SU-DHL-6 (cell line): ENCODE measurements around the gene PPFIA4.

Experiments
- H2AFZ ChIP-seq: fragments of 200-600 bp; sonication (generic); 2 replicates; pipeline ENCODE4 v1.6.1; 2014; ENCODE audit warnings: low read depth, mild to moderate bottlenecking, moderate library complexity, mixed read lengths, antibody characterized with exemption, low read length; ENCODE audit not compliant: severe bottlenecking
- H3F3A ChIP-seq: fragments of 200-600 bp; shearing (Covaris generic); 2 replicates; pipeline ENCODE4 v1.6.0; 2016; ENCODE audit warnings: antibody characterized with exemption, mild to moderate bottlenecking; ENCODE audit not compliant: insufficient read depth
- H3K27ac ChIP-seq: fragments of 200-600 bp; sonication (generic); 2 replicates; pipeline ENCODE4 v1.5.1; 2016; ENCODE audit warnings: low read depth, mild to moderate bottlenecking, low read length, moderate library complexity, mixed read lengths
- H3K27me3 ChIP-seq: fragments of 200-600 bp; sonication (generic), shearing (Covaris generic); 2 replicates; pipeline ENCODE4 v1.6.0; 2014; ENCODE audit warnings: mild to moderate bottlenecking, low read length
- H3K36me3 ChIP-seq: fragments of 200-600 bp; sonication (generic); 2 replicates; pipeline ENCODE4 v1.6.1; 2014; ENCODE audit warnings: mild to moderate bottlenecking, low read length, mixed read lengths
- H3K4me2 ChIP-seq: fragments of 300-600, 200-600 bp; shearing (Covaris generic), sonication (generic); 2 replicates; pipeline ENCODE4 v1.6.0; 2014; ENCODE audit warnings: low read length, low read depth, mild to moderate bottlenecking; ENCODE audit not compliant: poor library complexity, severe bottlenecking
- H3K4me3 ChIP-seq: fragments of 200-600 bp; sonication (generic); 2 replicates; pipeline ENCODE4 v1.5.1; 2014; ENCODE audit warnings: antibody characterized with exemption, low read length, mild to moderate bottlenecking, mixed read lengths; ENCODE audit not compliant: insufficient read depth, poor library complexity, severe bottlenecking
- H3K79me2 ChIP-seq: fragments of 200-600 bp; sonication (generic); 2 replicates; pipeline ENCODE4 v1.6.1; 2014; ENCODE audit warnings: mild to moderate bottlenecking, low read length, moderate library complexity; ENCODE audit not compliant: insufficient read depth
- H3K9ac ChIP-seq: fragments of 200-600 bp; sonication (generic); 2 replicates; pipeline ENCODE4 v1.7.0; 2014; ENCODE audit warnings: mild to moderate bottlenecking, low read length
- H3K9me2 ChIP-seq: fragments of 200-600 bp; sonication (generic); replicated peaks from 2 replicates; pipeline ENCODE4 v1.6.1; 2014; ENCODE audit warnings: low read length; ENCODE audit not compliant: insufficient read depth
- H3K9me3 ChIP-seq: fragments of 200-600 bp; sonication (generic); 2 replicates; pipeline ENCODE4 v1.6.1; 2014; ENCODE audit warnings: low read length, mixed read lengths; ENCODE audit not compliant: insufficient read depth
- H4K20me1 ChIP-seq: fragments of 200-600 bp; sonication (generic); 2 replicates; pipeline ENCODE4 v1.6.1; 2014; ENCODE audit warnings: low read depth, mild to moderate bottlenecking, antibody characterized with exemption, low read length, moderate library complexity, mixed read lengths
- EZH2phosphoT487 ChIP-seq: fragments of 200-600 bp; sonication (generic), shearing (Covaris generic); conservative IDR thresholded peaks from 2 replicates; pipeline ENCODE4 v1.6.1; 2018; ENCODE audit warnings: mild to moderate bottlenecking, antibody characterized with exemption, low read length, moderate library complexity, mixed read lengths
- TF ChIP-seq, protein P1 (sequence below): fragments of 200-600 bp; sonication (generic); IDR thresholded peaks from one replicate; pipeline ENCODE4 v1.5.1; 2017; ENCODE audit warnings: antibody characterized with exemption, mild to moderate bottlenecking, low read length, moderate library complexity; ENCODE audit not compliant: insufficient read depth, poor library complexity, severe bottlenecking

The PPFIA4 gene

DNA sequence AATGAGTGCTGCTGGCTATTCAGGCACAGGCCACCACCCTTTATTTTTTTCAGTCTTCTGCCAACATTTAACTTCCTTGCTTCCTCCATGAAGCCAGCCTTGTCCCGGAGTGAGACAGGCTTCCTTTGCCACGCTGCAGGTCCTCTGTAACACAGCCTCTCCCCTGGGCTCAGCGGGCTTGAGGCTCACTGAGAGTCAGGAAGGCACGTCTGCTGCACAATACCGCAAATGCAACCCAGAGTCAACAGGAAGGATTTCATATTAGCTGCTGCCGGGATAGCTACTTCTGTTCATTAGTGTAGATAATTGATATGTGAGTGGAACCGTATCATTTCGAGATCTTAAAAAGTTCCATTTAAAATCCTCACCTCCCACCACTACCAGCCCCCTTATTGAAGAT is 37.0 kb downstream of the PPFIA4 start:
- Histone ChIP-seq H3K27ac (no peak overlapping the region), H3K9me2 (no peaks in the 10 kb centered on the region), H4K20me1 (no peaks in the 10 kb centered on the region), H3K9ac (no peak overlapping the region), H3F3A (no peaks in the 10 kb centered on the region), H3K79me2 (no peaks in the 10 kb centered on the region), H3K27me3 (no peaks in the 10 kb centered on the region), H2AFZ (no peak overlapping the region), H3K4me3 (no peak overlapping the region), H3K9me3 (no peaks in the 10 kb centered on the region), H3K36me3 (no peaks in the 10 kb centered on the region), H3K4me2 (no peak overlapping the region)
- TF ChIP-seq, protein P1, sequence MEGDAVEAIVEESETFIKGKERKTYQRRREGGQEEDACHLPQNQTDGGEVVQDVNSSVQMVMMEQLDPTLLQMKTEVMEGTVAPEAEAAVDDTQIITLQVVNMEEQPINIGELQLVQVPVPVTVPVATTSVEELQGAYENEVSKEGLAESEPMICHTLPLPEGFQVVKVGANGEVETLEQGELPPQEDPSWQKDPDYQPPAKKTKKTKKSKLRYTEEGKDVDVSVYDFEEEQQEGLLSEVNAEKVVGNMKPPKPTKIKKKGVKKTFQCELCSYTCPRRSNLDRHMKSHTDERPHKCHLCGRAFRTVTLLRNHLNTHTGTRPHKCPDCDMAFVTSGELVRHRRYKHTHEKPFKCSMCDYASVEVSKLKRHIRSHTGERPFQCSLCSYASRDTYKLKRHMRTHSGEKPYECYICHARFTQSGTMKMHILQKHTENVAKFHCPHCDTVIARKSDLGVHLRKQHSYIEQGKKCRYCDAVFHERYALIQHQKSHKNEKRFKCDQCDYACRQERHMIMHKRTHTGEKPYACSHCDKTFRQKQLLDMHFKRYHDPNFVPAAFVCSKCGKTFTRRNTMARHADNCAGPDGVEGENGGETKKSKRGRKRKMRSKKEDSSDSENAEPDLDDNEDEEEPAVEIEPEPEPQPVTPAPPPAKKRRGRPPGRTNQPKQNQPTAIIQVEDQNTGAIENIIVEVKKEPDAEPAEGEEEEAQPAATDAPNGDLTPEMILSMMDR: no peak
- TF ChIP-seq EZH2phosphoT487: no peak

DNA sequence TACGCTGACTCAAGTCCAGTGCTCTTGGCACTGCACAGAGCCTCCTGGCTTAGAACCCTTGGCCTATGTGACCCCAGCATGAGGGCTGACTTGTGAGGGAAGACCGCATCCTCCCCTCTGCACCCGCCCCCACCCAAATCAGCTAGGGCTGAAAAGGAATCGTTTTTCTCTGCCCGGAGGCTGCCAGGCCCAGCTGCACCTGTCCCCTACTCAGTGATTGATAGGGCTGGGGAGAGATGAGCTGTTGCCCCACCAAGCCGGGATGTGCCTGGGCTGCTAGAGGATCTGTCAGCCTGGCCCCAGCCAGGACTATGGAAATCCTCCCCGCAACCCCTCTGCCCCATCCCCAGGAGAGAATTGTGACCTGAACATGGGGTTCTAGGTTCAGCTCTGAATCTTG is 38.9 kb downstream of the PPFIA4 start:
- Histone ChIP-seq H3K27me3 (no peaks in the 10 kb centered on the region), H3K9me3 (no peaks in the 10 kb centered on the region), H3K79me2 (no peaks in the 10 kb centered on the region), H3K9ac (no peak overlapping the region), H2AFZ (no peak overlapping the region), H3K9me2 (no peaks in the 10 kb centered on the region), H3K36me3 (no peaks in the 10 kb centered on the region), H3F3A (no peaks in the 10 kb centered on the region), H4K20me1 (no peaks in the 10 kb centered on the region), H3K4me2 (no peak overlapping the region), H3K27ac (no peak overlapping the region), H3K4me3 (no peak overlapping the region)
- no peak for TF ChIP-seq EZH2phosphoT487
- TF ChIP-seq, protein P1: no peak

DNA sequence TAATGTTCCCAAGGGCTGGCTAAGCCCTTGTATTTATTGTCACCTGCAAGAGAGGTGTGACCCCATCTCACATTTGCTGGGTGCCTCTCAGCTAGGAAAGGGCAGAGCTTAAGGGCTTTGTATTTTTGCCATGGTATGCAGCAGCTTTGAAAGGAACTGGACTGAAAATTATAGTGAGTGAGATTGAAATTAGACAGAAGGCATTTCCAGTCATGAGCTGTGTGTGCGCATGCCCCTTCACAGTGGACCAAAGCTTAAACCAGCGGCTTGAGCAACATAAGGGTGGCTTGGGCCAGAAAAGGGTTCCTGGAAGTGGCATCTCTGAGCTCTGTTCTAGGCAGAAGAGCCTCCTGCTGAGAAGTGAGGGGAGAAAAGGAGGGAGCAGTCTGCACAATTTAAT is 39.7 kb downstream of the PPFIA4 start:
- Histone ChIP-seq H3F3A (no peaks in the 10 kb centered on the region), H3K9me2 (no peaks in the 10 kb centered on the region), H3K9ac (no peak overlapping the region), H3K4me3 (no peak overlapping the region), H3K4me2 (no peak overlapping the region), H3K9me3 (no peaks in the 10 kb centered on the region), H3K79me2 (no peaks in the 10 kb centered on the region), H2AFZ (no peak overlapping the region), H3K36me3 (no peaks in the 10 kb centered on the region), H4K20me1 (no peaks in the 10 kb centered on the region), H3K27ac (no peak overlapping the region), H3K27me3 (no peaks in the 10 kb centered on the region)
- TF ChIP-seq EZH2phosphoT487: no peak
- TF ChIP-seq, protein P1: no peak

DNA sequence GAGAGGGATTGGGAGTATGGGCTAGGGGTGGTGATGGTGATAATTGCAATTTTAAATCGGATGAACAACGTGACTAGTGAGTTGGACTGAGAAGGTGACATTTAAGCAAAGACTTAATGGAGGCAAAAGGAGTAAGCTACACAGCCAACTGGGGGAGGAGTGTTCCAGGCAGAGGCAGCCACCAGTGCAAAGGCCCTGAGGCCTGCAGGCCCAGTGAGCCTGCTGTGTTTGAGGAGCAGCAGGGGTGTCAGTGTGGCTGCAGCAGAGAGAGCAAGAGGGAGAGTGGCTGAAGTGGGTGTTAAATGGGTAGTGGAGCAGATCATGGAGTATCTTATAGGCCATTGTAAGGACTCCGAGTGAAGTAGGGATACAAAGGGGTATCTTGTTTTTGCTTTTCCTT is 40.7 kb downstream of the PPFIA4 start:
- no peaks in the 10 kb centered on the region for H3K79me2 ChIP-seq
- H3F3A ChIP-seq: no peaks in the 10 kb centered on the region
- H3K9me2 ChIP-seq: no peaks in the 10 kb centered on the region
- no peak for TF ChIP-seq EZH2phosphoT487
- TF ChIP-seq, protein P1: no peak
- H3K9ac ChIP-seq: no peak overlapping the region
- H3K36me3 ChIP-seq: no peaks in the 10 kb centered on the region
- no peak overlapping the region for H3K27ac ChIP-seq
- no peaks in the 10 kb centered on the region for H3K9me3 ChIP-seq
- no peaks in the 10 kb centered on the region for H4K20me1 ChIP-seq
- H2AFZ ChIP-seq: no peak overlapping the region
- no peaks in the 10 kb centered on the region for H3K27me3 ChIP-seq
- no peak overlapping the region for H3K4me2 ChIP-seq
- no peak overlapping the region for H3K4me3 ChIP-seq
